ENCODE data around the gene SIGLEC12. TPM values are rescaled to one million over a fixed set of nuclear protein-coding genes. Genes with fewer than 3 reads are reported as not detected.

Gene SIGLEC12
- total and polyA plus RNA-seq, 9 of the 15 experiments (the other 6 are each of a cell fraction or from before 2014, with no cell fraction given), result 0.08 to 1.3 (median 0.54) TPM

GRCh38 chr19:51547397-51548212, 46.0 kb upstream of the SIGLEC12 start (continued):
- TF ChIP-seq RNF219 (CRISPR knock-in tag; IDR thresholded peaks at IDR 0.05) (no peak), ZBTB8A (IDR thresholded peaks at IDR 0.05; ENCODE audit: partially characterized antibody) (no peak), TRIM25 (IDR thresholded peaks at IDR 0.05; ENCODE audit: borderline replicate concordance) (0 out of 2 replicates have a peak, but pooled peaks have one; percentile 13), POLR2A (conservative IDR thresholded peaks at IDR 0.05) (peak; percentile 70), MLLT1 (IDR thresholded peaks at IDR 0.05) (peak in 1 of 2 experiments; percentile 77; a peak in 2 of 4 replicates), ATF6 (CRISPR knock-in tag; IDR thresholded peaks at IDR 0.05) (no peak), E2F8 (IDR thresholded peaks at IDR 0.05; ENCODE audit: low read depth, partially characterized antibody) (no peak), POLR2AphosphoS2 (IDR thresholded peaks at IDR 0.05; ENCODE audit: low read length) (no peak; the same call in 1 of the 2 replicates), FOXA1 (IDR thresholded peaks at IDR 0.05; ENCODE audit: borderline replicate concordance) (no peak), BRD4 (IDR thresholded peaks at IDR 0.05) (peak; percentile 92), GATAD2B (IDR thresholded peaks at IDR 0.05; ENCODE audit: borderline replicate concordance) (peak; percentile 22; the same call in 1 of the 2 replicates), KLF1 (tag; IDR thresholded peaks at IDR 0.05) (no peak), GTF2F1 (IDR thresholded peaks at IDR 0.05; ENCODE audit: low read depth, low read length) (no peak), IRF9 (tag; IDR thresholded peaks at IDR 0.05) (0 out of 2 replicates have a peak, but pooled peaks have one; percentile 16), HDAC8 (tag; IDR thresholded peaks at IDR 0.05) (no peak)

Data from K562 (cell line).